Transverse colon (tissue), 4 donors: ENCODE measurements around the gene FAM120B. TPM values are rescaled to one million over a fixed set of nuclear protein-coding genes. Genes with fewer than 3 reads are reported as not detected.

Experiments
- DNase-seq: peaks from one replicate; pipeline ENCODE4 v3.0.0-alpha.2; 2019
- H3K27ac ChIP-seq, 4 donors: fragments of 200-600 bp; sonication (generic); 2 replicates each; pipeline ENCODE4 v1.5.1; 2016 to 2018; ENCODE audit warnings: inconsistent platforms in 4 of 4
- H3K27me3 ChIP-seq: fragments of 200-600 bp; sonication (generic); 2 replicates; pipeline ENCODE4 v1.5.1; 2017; ENCODE audit warnings: inconsistent platforms
- H3K36me3 ChIP-seq, 4 donors: fragments of 200-600 bp; sonication (generic); 2 replicates each; pipeline ENCODE4 v1.5.1; 2017 to 2019; ENCODE audit warnings: inconsistent platforms in 4 of 4
- H3K4me1 ChIP-seq, 4 donors: fragments of 200-600 bp; sonication (generic); 2 replicates each; pipeline ENCODE4 v1.5.1; 2017 to 2020; ENCODE audit warnings: inconsistent platforms in 4 of 4
- H3K4me3 ChIP-seq, 4 donors: fragments of 200-600 bp; sonication (generic); 1 replicate in 1 of 4; 2 replicates in 3 of 4; pipeline versions ENCODE4 v1.5.1 to v1.6.1; 2017 to 2019; ENCODE audit warnings: inconsistent platforms in 4 of 4
- H3K9me3 ChIP-seq, 2 donors: fragments of 200-600 bp; sonication (generic); 2 replicates each; pipeline ENCODE4 v1.5.1; 2017 to 2019; ENCODE audit warnings: inconsistent platforms in 2 of 2
- CTCF ChIP-seq, 5 experiments: fragments of 200-600 bp in 3 of 5; fragments of 450-650 bp in 2 of 5; sonication (generic) in 3 of 5; IDR thresholded peaks; 1 replicate in 2 of 5; 2 replicates in 3 of 5; pipeline ENCODE4 v1.5.1; 2016 to 2017; ENCODE audit warnings: antibody characterized with exemption in 5 of 5, inconsistent platforms in 3 of 5, mild to moderate bottlenecking in 2 of 5, moderate library complexity in 1 of 5
- EP300 ChIP-seq: sonication (generic); formaldehyde crosslinking; IDR thresholded peaks from one replicate; pipeline ENCODE4 v1.6.1; 2017; ENCODE audit warnings: antibody characterized with exemption, low read depth
- POLR2A ChIP-seq: fragments of 450-650 bp; IDR thresholded peaks from one replicate; pipeline ENCODE4 v1.6.1; 2016; ENCODE audit warnings: antibody characterized with exemption, mild to moderate bottlenecking, moderate library complexity
- POLR2AphosphoS5 ChIP-seq, 3 donors: sonication (generic); formaldehyde crosslinking; IDR thresholded peaks; one replicate each; pipeline ENCODE4 v1.6.1; 2016; ENCODE audit warnings: antibody characterized with exemption in 3 of 3
- WGBS, 2 donors: methylation state at CpG; one replicate each; pipeline ENCODE4 v1.1.5; 2018; ENCODE audit warnings: low coverage in 1 of 2; 5-methylcytosine and 5-hydroxymethylcytosine counted together
- in situ Hi-C, 4 donors: fragments of 200-750 bp; cut with MboI; loops; one replicate each; pipeline versions ENCODE4 v1.15.0 to v1.15.1; 2017; ENCODE audit warnings: low sequenced_read_pairs in 3 of 4, low pct_ligation_motif_present in 1 of 4, low pct_unique_long_range_greater_than_20kb in 1 of 4
- intact Hi-C: fragments of 100-400 bp; cut with DNase I; formaldehyde crosslinking; loops from one replicate; pipeline ENCODE4 v1.15.1; 2023; ENCODE audit warnings: low total_unique reads
- total RNA-seq, 4 donors: library from RNA; depleted of rRNA; stranded (reverse); fragments of >200 nt; gene quantifications; one replicate each; pipeline ENCODE4 v1.1.0, GENCODE V29; 2016

The FAM120B gene, protein sequence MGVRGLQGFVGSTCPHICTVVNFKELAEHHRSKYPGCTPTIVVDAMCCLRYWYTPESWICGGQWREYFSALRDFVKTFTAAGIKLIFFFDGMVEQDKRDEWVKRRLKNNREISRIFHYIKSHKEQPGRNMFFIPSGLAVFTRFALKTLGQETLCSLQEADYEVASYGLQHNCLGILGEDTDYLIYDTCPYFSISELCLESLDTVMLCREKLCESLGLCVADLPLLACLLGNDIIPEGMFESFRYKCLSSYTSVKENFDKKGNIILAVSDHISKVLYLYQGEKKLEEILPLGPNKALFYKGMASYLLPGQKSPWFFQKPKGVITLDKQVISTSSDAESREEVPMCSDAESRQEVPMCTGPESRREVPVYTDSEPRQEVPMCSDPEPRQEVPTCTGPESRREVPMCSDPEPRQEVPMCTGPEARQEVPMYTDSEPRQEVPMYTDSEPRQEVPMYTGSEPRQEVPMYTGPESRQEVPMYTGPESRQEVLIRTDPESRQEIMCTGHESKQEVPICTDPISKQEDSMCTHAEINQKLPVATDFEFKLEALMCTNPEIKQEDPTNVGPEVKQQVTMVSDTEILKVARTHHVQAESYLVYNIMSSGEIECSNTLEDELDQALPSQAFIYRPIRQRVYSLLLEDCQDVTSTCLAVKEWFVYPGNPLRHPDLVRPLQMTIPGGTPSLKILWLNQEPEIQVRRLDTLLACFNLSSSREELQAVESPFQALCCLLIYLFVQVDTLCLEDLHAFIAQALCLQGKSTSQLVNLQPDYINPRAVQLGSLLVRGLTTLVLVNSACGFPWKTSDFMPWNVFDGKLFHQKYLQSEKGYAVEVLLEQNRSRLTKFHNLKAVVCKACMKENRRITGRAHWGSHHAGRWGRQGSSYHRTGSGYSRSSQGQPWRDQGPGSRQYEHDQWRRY
- 10 to 100 TPM; 24.7 to 35.9 (median 26.7) TPM for total RNA-seq

DNA sequence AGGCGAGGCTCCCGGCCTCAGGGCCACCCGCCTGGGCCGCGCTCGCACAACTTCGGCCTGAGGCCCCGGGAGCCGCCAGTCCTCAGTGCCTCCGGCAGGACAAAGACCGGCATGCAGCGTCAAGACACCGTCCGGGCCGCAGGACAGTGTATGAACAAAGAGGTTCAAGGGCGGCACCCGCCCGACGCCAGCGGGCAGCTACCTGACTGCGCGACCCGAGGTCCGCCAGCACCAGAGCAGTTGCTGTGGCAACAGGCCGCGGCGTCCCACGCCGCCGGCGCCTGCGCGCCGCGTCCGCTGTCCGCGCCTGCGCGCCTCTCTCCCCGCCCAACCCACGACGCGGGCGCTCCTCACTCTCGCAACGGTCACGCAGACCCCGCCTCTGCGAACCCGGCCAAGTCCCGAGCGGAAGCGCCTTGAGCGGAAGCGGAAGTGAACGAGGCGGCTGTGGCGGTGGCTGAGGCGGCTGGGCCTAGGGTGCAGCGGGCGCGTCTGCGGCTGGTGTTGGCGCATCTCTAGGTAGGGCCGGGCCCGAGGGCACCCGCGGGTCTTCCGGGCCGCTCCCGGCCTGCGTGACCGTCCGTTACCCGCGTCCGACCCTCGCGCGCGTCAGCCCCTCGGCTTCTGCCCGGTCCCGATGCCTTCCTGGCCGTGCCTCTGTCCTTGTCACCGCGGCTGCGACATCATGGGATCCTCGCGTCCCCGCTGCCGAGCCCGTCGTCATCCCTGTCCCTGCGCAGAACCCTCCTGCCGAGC lies at the start of gene FAM120B:
Gene FAM120B (plus strand): TSS at position 435 of the 756 bp plus-strand sequence. CDS start 10,633 bp downstream, outside the sequence.
- Histone ChIP-seq H3K4me3 (peak within 1 kb of the TSS; percentile 73 to 95 (median 78)), H3K27ac (peak within 1 kb of the TSS; percentile 84 to 91 (median 90)), H3K4me1 (peaks cover 21 to 41% (median 27%) of the 10 kb centered on the region in 4 donors), H3K9me3 (no peaks in the 10 kb centered on the region), H3K27me3 (no peaks in the 10 kb centered on the region), H3K36me3 (no peaks in the 10 kb centered on the region)
- intact Hi-C loops = no loop called here
- in situ Hi-C loops = no loop called here
- 0% methylated on average over 50 of the region's 97 CpGs; no CpG with 5 or more reads in 1 of the 2 donors for WGBS, 2 donors
- peak; percentile 98 for DNase-seq
- no peak for TF ChIP-seq CTCF (IDR thresholded peaks at IDR 0.05)
- peak; percentile 93 for TF ChIP-seq POLR2A
- TF ChIP-seq EP300 = no peak
- TF ChIP-seq POLR2AphosphoS5 (IDR thresholded peaks at IDR 0.05) = peak; percentile 92 to 98 (median 97)

- H3K27me3 ChIP-seq = peaks cover 4% of the 10 kb centered on the region
- H3K36me3 ChIP-seq = no peaks in the 10 kb centered on the region
- in situ Hi-C loops (no loop called here), intact Hi-C loops (no loop called here)
- no peak for DNase-seq
- no peaks in the 10 kb centered on the region for H3K4me1 ChIP-seq
- 60 to 81% methylated on average over 2 to 4 of the region's 4 CpGs for WGBS, 2 donors
- H3K27ac ChIP-seq = no peak overlapping the region
- no peak for TF ChIP-seq EP300
- no peak for TF ChIP-seq CTCF (IDR thresholded peaks at IDR 0.05)
- no peak for TF ChIP-seq POLR2AphosphoS5 (IDR thresholded peaks at IDR 0.05)
- no peak for TF ChIP-seq POLR2A
- H3K4me3 ChIP-seq = no peak overlapping the region
- H3K9me3 ChIP-seq = no peaks in the 10 kb centered on the region
Measured at GRCh38 chr6:170257376-170257775, 49.2 kb upstream of the FAM120B start.

GRCh38 chr6:170258407-170258806 lies 48.2 kb upstream of the FAM120B start:
- intact Hi-C loops (no loop called here), in situ Hi-C loops (no loop called here)
- DNase-seq = no peak
- no peaks in the 10 kb centered on the region for H3K36me3 ChIP-seq
- no peaks in the 10 kb centered on the region for H3K9me3 ChIP-seq
- H3K4me1 ChIP-seq = no peaks in the 10 kb centered on the region
- TF ChIP-seq POLR2A (no peak), EP300 (no peak), CTCF (IDR thresholded peaks at IDR 0.05) (no peak), POLR2AphosphoS5 (IDR thresholded peaks at IDR 0.05) (no peak)
- no peak overlapping the region for H3K4me3 ChIP-seq
- H3K27ac ChIP-seq = peak overlapping the region in 2 of 4 donors; percentile 39
- 82% methylated on average over 6 of the region's 6 CpGs; no CpG with 5 or more reads in 1 of the 2 donors for WGBS, 2 donors
- peaks cover 4% of the 10 kb centered on the region for H3K27me3 ChIP-seq
